ENCODE data around the gene NXPE3. TPM values are rescaled to one million over a fixed set of nuclear protein-coding genes. Genes with fewer than 3 reads are reported as not detected.
"Not testable (repeated sequence)": the region's sequence is repeated elsewhere in the genome, so short reads cannot be mapped to it uniquely, and the experiment has no call there.

Gene NXPE3
- total RNA-seq: 21.3 and 22.1 TPM in 2 replicates

DNA sequence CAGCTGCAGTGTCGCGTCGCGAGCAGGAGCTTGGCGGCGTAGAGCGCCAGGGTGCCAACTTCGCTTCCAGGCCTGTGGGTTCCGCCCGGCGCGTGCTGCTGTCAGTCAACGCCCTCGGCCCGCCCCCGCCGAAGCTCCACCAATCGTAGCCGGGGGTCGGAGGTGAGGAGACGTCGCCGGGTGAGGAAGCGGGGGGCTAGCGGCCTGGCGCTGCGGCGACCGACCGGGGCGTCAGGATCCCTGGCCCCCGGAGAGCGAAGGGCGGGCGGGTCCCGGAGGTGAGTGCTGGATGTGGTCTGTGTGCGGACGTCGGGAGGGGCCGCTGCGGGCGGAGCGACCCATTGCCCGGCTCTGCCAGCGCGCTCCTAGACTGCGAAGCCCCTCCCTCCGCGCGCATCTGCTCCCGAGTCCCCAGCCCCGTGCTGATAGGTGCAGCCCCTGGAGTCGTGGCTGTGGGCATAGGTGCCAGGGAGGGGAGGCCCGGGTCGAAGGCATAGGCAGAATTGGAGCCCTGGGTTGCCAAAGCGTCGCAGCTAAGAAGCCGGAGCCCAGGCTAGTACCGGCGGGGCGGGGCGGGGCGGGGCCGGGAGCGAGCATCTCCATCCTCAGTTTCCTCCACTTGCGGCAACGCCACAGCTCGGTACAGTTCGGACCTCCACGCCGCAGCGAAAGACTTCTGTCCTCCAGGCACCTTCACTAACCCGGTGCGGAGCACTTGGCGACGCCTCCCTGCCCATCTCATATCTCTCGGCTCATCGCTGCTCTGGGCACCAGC lies at the start of gene NXPE3:
Gene NXPE3, plus strand, starts transcription at position 165 of the 775 bp plus-strand sequence. CDS start 6,386 bp downstream, outside the sequence.
- intact Hi-C loops (cut with micrococcal nuclease): loop anchor here (1.0 kb wide), 5 partner anchors 24 to 103 kb away; partner anchors contain the start of genes CEP97 and RPL24

DNA sequence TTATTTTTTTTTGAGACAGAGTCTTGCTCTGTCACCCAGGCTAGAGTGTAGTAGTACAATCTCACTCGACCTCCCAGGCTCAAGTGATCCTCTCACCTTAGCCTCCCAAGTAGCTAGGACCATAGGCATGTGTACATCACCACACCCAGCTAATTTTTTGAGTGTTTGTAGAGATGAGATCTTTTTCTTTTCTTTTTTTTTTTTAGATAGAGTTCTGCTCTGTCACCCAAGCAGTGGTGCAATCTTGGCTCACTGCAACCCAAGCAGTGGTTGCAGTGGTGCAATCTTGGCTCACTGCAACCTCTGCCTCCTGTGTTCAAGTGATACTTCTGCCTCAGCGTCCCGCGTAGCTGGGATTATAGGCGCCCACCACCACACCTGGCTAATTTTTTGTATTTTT lies 49.4 kb upstream of the NXPE3 start:
- intact Hi-C loops (cut with micrococcal nuclease): no loop called here

DNA sequence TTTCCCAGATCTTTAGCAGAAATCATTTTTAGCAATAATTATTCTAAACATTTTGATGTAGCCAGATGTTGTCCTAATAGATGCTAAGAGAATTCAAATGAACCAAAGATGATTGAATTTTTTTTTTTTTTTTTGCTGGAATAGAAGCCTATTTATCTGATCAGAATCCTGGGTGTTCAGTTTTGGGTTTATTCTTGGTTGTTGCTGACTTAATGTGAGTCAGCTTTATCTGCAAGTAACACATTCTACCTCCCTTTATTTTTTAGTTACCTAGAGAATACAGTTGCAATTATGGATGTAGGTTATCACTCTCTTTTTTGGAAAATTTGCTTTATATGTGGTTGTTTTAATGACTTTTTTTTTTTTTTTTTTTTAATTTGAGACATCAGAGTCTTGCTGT lies 48.2 kb upstream of the NXPE3 start:
- intact Hi-C loops (cut with micrococcal nuclease): no loop called here

DNA sequence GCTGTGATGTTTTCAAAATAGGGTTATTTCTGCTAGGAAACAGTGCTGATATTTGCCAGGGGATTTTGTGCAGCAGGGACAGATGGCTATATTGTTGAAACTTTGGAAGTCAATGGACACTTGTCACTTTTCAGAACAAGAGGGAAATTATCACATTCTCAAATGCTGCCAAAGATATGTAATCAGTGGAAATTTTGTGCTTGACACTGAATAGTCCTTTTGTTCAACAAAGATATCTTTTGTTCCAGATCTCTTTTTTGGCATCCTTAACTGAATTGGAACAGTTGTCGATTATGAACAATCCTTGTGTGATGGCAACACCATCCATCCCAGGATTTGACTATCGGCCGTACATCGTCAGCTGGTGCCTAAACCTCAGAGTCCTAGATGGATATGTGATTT lies 46.8 kb upstream of the NXPE3 start:
- intact Hi-C loops (cut with micrococcal nuclease): no loop called here

DNA sequence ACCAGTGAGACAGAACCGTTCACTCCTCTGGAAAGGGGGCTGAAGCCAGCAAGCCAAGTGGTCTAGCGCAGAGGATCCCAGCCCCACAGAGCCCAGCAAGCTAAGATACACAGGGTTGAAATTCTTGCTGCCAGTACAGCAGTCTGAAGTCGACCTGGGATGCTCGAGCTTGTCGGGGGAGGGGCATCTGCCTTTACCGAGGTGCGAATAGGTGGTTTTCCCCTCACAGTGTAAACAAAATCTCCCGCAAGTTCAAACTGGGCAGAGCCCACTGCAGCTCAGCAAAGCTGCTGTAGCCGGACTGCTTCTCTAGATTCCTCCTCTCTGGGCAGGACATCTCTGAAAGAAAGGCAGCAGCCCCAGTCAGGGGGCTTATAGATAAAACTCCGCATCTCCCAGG lies 43.2 kb upstream of the NXPE3 start:
- intact Hi-C loops (cut with micrococcal nuclease): no loop called here

DNA sequence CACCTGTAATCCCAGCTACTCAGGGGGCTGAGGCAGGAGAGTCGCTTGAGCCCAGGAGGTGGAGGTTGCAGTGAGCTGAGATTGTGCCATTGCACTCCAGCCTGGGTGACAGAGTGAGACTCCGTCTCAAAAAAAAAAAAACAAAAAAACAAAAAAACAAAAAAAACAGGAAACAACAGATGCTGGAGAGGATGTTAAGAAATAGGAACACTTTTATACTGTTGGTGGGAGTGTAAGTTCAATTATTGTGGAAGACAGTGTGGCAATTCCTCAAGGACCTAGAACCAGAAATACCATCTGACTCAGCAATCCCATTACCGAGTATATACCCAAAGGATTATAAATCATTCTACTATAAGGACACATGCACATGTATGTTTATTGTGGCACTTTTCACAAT lies 37.1 kb upstream of the NXPE3 start:
- intact Hi-C loops (cut with micrococcal nuclease): not testable (repeated sequence)

DNA sequence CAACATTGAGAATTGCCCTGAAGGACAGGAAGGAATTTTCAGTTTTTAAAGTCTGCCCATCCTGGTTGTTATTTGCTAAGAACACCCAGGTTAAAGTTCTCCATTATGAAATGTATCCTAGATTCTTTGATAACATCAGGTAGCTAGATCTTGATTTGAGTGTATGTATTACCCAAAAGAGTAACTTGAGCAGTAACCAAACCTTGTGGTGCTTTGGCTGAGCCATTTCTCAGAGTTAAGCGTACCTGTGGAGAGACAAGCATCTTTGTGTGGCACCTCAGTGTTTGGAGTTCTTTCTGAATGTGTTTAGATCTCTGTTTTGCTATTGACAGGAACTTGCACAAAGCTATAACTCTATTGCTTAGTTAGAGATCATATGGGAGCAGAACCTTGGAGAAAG lies 34.2 kb upstream of the NXPE3 start:
- intact Hi-C loops (cut with micrococcal nuclease): no loop called here

DNA sequence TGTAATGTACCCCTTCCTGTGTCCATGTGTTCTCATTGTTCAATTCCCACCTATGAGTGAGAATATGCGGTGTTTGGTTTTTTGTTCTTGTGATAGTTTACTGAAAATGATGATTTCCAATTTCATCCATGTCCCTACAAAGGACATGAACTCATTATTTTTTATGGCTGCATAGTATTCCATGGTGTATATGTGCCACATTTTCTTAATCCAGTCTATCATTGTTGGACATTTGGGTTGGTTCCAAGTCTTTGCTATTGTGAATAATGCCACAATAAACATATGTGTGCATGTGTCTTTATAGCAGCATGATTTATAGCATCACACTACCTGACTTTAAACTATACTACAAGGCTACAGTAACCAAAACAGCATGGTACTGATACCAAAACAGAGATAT lies 33.1 kb upstream of the NXPE3 start:
- intact Hi-C loops (cut with micrococcal nuclease): not testable (repeated sequence)

DNA sequence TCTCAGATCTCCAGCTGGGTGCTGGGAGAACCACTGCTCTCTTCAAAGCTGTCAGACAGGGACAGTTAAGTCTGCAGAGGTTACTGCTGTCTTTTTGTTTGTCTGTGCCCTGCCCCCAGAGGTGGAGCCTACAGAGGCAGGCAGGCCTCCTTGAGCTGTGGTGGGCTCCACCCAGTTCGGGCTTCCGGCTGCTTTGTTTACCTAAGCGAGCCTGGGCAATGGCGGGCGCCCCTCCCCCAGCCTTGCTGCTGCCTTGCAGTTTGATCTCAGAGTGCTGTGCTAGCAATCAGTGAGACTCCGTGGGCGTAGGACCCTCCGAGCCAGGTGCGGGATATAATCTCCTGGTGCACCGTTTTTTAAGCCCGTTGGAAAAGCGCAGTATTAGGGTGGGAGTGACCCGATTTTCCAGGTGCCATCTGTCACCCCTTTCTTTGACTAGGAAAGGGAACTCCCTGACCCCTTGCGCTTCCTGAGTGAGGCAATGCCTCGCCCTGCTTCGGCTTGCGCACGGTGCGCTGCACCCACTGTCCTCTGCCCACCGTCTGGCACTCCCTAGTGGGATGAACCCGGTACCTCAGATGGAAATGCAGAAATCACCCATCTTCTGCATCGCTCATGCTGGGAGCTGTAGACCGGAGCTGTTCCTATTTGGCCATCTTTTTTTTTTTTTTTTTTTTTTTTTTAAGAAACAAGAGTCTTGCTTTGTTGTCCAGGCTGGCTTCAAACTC lies 25.5 kb upstream of the NXPE3 start:
- intact Hi-C loops (cut with micrococcal nuclease): not testable (repeated sequence)

DNA sequence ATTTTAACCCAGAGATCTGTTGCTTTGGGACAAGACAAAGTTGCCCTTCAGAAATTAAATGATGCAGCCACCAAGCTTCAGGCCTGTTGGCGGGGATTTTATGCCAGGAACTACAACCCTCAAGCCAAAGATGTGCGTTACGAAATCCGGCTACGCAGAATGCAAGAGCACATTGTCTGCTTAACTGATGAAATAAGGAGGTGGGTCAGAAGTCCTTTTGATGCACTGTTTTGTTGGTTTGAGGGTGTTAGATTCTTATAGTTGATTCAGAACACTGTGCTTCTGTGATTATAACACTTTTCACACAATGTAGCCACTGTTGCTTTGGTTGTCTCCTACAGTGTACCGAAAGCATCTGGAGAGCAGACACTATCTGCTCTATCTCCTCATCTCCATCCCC lies 20.8 kb upstream of the NXPE3 start:
- intact Hi-C loops (cut with micrococcal nuclease): no loop called here

DNA sequence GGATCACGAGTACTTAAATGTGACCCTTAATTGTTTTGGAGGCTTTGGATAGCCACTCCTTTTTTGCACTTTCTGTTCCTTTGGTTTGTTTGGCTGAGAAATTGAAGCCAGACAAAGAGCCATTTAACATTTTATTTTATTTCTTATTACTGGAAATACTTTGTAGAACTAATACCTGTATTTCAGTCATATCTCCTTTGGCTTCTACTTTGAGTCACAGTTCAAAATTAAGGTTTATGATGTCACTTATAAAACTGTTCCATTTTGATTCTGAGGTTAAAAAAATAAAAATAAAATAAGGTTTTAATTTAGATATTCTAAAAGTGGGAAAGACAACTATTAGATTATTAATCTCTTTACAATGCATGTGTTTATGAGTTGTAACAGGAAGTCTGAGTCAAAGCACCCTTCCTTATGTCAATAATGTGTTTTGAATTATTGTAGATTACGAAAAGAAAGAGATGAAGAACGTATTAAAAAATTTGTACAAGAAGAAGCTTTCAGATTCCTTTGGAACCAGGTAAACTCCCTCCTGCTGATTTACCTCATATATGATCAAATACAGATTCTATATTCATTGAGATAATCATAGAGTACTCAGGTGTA lies 16.9 kb upstream of the NXPE3 start:
- intact Hi-C loops (cut with micrococcal nuclease): no loop called here

DNA sequence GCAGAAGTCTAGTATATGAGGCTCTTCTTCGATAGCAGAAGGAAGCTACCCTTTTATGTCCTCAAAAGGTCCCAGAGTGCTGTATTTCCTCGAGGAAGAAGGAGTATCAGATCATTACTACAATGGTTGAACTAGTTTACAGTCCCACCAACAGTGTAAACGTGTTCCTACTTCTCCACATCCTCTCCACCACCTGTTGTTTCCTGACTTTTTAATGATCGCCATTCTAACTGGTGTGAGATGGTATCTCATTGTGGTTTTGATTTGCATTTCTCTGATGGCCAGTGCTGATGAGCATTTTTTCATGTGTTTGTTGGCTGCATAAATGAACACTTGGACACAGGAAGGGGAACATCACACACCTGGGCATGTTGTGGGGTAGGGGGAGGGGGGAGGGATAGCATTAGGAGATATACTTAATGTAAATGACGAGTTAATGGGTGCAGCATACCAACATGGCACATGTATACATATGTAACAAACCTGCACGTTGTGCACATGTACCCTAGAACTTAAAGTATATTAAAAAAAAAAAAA lies 1.2 kb upstream of the NXPE3 start:
- intact Hi-C loops (cut with micrococcal nuclease): not testable (repeated sequence)

DNA sequence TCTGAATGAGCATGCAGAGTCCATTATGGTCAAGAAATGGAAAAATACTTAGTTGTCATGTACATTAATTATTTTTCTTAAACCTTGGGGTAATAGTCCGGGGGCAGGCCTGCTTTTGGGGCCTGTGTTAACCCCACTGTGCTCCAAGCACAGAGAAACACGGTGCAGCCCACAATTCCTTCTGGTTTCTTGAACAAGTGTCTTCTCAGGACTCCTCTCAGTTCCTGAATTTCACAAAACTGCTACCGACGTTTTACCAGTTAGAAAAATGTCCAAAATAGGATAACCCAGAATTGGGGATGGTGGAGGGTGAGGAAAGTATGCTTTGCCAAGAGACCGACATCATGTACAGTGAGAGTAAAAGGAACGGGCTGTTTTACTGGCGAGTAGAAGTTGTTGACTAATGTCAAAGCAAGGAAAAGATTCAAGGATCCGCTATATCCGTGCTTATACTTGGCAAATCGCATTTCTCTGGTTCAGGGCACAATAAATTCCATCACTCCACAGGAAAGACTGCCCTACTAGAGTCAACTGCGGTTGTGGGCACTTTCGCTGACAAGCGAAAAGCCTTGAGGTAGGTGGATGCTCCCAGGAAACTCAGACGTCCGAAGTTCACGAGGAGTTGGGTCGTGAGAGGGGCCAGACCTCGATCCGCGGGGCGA lies 495 bp upstream of the NXPE3 start:
- intact Hi-C loops (cut with micrococcal nuclease): loop anchor here (1.0 kb wide), 5 partner anchors 25 to 102 kb away; partner anchors contain the start of genes CEP97 and RPL24

DNA sequence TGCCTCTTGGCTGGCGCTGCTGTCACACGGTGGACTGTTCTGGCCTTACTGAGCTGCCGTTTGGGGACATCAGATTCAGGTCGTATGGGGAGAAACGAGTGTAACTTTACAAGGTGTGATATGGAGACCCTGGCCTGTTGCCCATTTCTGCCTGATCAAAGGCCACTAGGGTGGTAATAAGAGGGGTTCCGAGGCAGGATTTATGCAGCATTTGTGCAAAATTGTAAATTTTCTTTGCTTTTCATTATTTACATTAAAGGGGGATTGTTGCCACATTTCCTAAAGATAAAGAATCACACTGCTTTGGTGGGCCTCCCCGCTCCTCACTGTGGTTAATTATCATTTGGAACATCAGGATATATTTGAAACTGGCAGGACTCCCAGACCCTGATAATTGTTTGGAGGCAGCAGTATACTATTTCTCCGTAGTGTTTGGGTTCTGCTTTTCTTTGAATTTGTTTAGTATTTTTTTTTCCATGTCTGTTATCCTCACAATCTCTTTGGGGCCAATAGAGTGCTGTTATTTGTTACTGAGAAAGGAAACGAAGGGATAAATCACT lies 891 bp downstream of the NXPE3 start:
- intact Hi-C loops (cut with micrococcal nuclease): loop anchor here (1.0 kb wide), 5 partner anchors 23 to 104 kb away; partner anchors contain the start of genes CEP97 and RPL24

DNA sequence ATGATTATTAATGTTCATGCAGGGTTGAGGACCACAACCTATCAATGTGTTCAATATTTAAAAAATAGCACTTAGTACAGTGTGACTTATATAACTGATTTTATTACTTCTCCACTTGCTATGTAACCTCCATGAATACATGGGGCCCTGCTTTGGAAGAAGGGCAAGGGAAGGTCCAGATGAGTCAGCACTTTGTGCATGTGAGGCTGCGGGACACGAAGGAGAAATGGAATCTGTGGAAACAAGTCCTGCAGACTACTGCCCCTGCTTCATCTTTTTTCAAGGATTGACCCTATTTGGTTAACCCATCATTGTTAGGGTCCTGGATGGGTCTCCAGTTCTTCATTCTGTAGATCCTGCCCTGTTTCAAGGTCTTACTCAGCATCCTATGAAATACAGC lies 1.6 kb downstream of the NXPE3 start:
- intact Hi-C loops (cut with micrococcal nuclease): no loop called here

DNA sequence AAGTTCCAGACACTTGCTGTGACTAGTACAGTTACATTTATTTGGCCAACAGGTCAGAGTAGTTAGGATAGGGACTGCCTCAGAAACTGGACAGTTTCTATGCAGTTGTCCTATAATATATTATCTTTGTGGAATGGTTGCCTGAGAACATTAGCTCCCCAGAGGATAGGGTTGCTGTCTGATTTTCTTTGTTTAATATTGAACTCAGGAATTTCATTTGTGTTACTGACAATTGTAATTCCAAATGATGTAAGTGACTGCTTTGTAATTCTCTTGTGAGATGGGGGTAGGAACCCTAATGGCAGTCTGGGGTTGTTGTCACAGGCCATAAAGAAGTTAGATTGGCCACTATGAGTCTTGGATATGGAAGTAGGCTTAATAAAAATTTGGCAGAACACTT lies 2.2 kb downstream of the NXPE3 start:
- intact Hi-C loops (cut with micrococcal nuclease): no loop called here

DNA sequence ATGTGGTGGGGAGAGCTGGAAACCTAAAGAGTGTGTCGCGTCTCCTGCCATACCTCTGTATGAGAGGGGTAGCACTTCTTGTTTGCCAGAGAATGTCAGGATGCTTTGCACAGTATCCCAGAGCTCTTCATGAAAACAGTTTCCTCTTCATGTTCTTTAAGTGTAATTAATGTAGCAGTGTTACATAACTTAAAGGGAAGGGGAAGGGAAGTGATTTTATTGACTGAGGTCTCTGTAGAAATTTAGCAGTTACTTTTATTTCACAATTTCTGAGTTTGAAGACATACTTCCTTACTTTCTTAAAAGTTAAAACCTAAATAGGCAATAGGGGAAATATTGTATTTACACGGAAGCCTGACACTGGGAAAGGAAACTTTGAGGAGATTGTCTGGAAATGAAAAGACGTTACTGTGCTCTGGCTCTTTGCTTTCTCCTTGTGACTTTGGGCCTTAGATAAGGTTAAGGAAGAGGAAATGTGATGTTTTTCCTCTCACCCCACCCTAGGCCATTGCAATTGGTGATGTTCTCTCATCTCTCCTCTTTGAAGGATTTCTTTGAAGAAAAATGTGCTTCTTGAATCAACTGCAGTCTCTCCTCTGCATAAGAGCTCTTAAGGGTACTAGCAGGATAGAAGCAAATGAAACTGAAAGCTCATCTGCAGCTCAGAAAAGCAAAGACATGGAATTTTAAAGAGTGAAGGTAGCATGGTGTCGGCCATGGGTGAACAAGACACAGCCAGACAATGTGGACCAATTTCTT lies 6.0 kb downstream of the NXPE3 start:
- intact Hi-C loops (cut with micrococcal nuclease): no loop called here

DNA sequence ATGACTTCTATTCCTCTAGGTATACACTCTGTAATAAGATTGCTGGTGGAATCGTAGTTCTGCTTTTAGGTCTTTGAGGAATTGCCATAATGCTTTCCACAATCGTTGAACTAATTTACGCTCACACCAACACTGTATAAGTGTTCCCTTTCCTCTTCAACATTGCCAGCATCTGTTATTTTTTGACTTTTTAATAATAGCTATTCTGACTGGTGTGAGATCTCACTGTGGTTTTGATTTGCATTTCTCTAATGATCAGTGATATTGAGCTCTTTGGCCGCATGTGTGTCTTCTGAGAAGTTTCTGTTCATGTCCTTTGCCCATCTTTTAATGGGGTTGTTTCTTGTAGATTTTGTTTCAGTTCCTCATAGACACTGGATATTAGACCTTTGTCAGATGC lies 12.8 kb downstream of the NXPE3 start:
- intact Hi-C loops (cut with micrococcal nuclease): no loop called here

DNA sequence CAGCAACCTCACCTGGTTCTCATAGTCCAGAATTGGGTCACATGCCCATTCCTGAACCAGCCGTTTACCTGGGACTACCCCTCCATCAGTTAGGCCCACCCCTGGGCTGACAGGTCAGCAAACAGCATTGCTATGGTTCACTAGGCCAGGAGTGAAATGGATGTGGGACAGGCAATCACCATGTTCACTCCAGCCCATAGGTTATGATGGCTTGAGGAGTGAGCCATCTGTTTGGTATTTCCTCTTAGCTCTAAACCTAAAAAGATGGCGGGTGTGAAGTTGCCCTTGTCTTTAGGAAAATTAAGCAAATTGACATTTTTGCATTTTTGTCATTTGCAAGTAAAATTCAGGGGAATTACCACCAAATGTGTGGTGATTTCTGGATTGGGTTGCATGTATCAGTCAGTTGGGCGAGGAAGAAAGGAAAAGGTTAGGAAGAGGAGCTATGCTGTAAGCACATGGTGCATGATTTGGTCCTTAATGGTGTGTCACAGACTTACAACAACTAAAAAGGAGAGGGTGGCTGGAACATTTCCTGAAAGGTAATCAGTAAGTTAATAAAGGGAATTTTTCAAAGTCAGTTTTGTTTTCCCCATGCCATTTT lies 17.2 kb downstream of the NXPE3 start:
- intact Hi-C loops (cut with micrococcal nuclease): no loop called here

DNA sequence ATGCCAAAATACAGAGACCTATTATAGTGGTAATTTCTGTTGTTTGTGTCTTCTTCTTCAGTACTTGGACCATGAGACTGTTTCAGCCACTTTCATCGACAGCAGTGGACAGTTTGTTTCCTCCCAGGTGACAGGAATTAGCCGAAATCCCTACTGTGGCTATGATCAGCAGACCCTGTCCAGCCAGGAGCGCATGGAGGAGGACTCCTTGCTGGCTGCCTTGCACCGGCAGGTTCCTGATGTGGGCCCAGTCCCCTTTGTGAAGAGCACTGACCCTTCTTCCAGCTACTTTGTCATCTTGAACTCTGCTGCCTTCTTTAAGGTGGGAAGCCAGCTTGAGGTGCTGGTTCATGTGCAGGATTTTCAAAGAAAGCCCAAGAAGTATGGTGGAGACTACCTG lies 22.2 kb downstream of the NXPE3 start:
- intact Hi-C loops (cut with micrococcal nuclease): loop anchor here (10.0 kb wide), 1 partner anchor 574 kb away; no protein-coding TSS in a partner anchor
